Measurements from ENCODE around the gene THBS1. TPM values are rescaled to one million over a fixed set of nuclear protein-coding genes. Genes with fewer than 3 reads are reported as not detected.

The THBS1 gene
- total RNA-seq, 1 experiment from 2014 or later: 342 TPM

DNA sequence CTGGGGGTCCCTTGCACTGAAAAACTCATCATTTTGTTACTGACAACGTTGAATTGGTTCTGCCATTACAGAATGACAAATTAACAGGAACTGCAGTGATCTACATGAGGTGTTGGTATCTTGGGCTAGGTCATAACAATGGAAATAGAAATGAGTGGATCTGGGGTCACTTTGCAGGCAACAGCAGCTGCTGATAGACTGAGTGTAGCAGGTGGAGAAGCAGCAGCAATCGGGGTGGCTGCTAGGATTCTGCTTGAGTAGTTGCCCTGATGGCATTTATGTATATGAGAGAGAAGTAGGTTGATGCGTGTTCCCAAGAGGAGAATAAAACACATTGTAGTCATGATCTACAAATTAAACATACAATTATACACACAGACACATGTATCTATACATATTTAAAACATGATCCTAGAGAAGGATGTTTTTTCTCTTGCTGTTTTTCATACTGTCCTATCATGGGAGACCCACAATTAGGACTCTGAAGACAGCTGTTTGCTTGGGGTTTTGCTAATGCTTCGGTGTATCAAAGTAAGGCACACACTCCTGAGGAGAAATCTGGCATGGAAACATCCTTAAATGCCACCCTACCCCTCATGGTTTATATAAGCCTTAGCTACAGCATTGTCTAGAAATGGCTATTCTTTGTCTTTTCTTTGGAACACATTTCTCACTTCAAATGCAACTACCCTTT is 15.8 kb upstream of the THBS1 start:
- TF ChIP-seq, protein P1, sequence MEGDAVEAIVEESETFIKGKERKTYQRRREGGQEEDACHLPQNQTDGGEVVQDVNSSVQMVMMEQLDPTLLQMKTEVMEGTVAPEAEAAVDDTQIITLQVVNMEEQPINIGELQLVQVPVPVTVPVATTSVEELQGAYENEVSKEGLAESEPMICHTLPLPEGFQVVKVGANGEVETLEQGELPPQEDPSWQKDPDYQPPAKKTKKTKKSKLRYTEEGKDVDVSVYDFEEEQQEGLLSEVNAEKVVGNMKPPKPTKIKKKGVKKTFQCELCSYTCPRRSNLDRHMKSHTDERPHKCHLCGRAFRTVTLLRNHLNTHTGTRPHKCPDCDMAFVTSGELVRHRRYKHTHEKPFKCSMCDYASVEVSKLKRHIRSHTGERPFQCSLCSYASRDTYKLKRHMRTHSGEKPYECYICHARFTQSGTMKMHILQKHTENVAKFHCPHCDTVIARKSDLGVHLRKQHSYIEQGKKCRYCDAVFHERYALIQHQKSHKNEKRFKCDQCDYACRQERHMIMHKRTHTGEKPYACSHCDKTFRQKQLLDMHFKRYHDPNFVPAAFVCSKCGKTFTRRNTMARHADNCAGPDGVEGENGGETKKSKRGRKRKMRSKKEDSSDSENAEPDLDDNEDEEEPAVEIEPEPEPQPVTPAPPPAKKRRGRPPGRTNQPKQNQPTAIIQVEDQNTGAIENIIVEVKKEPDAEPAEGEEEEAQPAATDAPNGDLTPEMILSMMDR (IDR thresholded peaks at IDR 0.05; ENCODE audit: insufficient read depth in 1 of 2, low read depth in 1 of 2, low read length in 1 of 2, severe bottlenecking in 1 of 2, unreplicated experiment in 1 of 2): no peak
- Mint-ChIP-seq H3K9me3 (ENCODE audit: unreplicated experiment) (no peaks in the 10 kb centered on the region), H3K4me3 (ENCODE audit: unreplicated experiment) (no peak overlapping the region), H3K27me3 (ENCODE audit: insufficient read depth, unreplicated experiment) (no peaks in the 10 kb centered on the region), H3K4me1 (ENCODE audit: low read depth, unreplicated experiment) (no peaks in the 10 kb centered on the region), H3K36me3 (ENCODE audit: insufficient read depth, unreplicated experiment) (no peaks in the 10 kb centered on the region), H3K27ac (ENCODE audit: unreplicated experiment) (no peak overlapping the region)
- Histone ChIP-seq H3K9me3 (no peaks in the 10 kb centered on the region), H3K27me3 (replicated peaks; ENCODE audit: control insufficient read depth, insufficient read depth, low read length) (no peaks in the 10 kb centered on the region), H3K4me1 (no peaks in the 10 kb centered on the region), H3K4me3 (ENCODE audit: low read depth, low read length) (no peak overlapping the region), H3K36me3 (ENCODE audit: control insufficient read depth, insufficient read depth, low read length) (no peaks in the 10 kb centered on the region)
- POLR2A ChIA-PET: no interaction called here
- intact Hi-C loops (cut with micrococcal nuclease; ENCODE audit: unreplicated experiment): no loop called here
- DNase-seq: no peak
- BruUV-seq (replicated peaks): no TSS peak
- CTCF ChIA-PET: no interaction called here

DNA sequence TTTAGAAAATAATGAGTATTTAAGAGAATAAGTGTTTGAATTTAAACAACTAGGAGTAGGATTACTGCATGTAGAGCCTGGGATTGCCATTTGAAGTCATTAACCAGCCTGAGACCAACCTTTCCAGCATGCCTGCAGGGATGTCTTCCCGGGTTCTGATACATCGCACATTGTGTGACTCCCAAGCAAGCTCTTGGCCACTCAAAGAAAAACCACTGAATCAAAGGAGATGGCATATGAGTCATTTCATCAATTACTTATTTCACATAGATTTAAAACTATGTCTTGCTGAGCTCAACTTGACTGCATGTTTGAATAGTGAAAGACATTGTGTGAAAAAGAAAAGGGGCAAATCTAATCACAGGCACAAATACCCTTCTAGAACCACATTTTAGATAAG is 15.0 kb upstream of the THBS1 start:
- no peaks in the 10 kb centered on the region for H3K9me3 ChIP-seq
- CTCF ChIA-PET: no interaction called here
- H3K27ac Mint-ChIP-seq (ENCODE audit: unreplicated experiment): no peak overlapping the region
- BruUV-seq (replicated peaks): no TSS peak
- no peaks in the 10 kb centered on the region for H3K27me3 ChIP-seq (replicated peaks; ENCODE audit: control insufficient read depth, insufficient read depth, low read length)
- H3K4me3 ChIP-seq (ENCODE audit: low read depth, low read length): no peak overlapping the region
- H3K4me3 Mint-ChIP-seq (ENCODE audit: unreplicated experiment): no peak overlapping the region
- no peaks in the 10 kb centered on the region for H3K27me3 Mint-ChIP-seq (ENCODE audit: insufficient read depth, unreplicated experiment)
- DNase-seq: no peak
- no peaks in the 10 kb centered on the region for H3K9me3 Mint-ChIP-seq (ENCODE audit: unreplicated experiment)
- no peaks in the 10 kb centered on the region for H3K4me1 Mint-ChIP-seq (ENCODE audit: low read depth, unreplicated experiment)
- no peaks in the 10 kb centered on the region for H3K4me1 ChIP-seq
- TF ChIP-seq, protein P1 (IDR thresholded peaks at IDR 0.05; ENCODE audit: insufficient read depth in 1 of 2, low read depth in 1 of 2, low read length in 1 of 2, severe bottlenecking in 1 of 2, unreplicated experiment in 1 of 2): no peak
- H3K36me3 ChIP-seq (ENCODE audit: control insufficient read depth, insufficient read depth, low read length): no peaks in the 10 kb centered on the region
- no peaks in the 10 kb centered on the region for H3K36me3 Mint-ChIP-seq (ENCODE audit: insufficient read depth, unreplicated experiment)
- intact Hi-C loops (cut with micrococcal nuclease; ENCODE audit: unreplicated experiment): no loop called here
- POLR2A ChIA-PET: no interaction called here

DNA sequence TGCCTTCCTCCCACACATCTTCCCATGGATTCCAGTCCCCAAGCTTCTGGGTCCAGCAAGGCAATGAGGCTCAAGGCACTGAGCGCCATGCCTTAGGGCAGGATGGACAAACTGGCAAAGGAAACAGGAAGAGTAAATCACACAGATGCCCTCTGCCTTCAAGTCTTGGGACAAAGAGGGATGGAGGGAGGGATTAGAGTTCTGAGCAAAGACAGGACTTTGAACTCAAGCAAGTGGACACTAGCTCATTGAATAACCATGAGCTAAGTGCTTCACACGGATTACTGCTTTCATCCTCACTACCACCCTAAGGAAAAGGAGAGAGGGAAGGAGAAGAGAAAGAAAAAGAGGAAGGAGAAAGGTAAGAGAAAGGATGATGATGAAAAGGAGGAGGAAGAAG is 7.6 kb upstream of the THBS1 start:
- POLR2A ChIA-PET: no interaction called here

More for the DNA sequence above, 7.6 kb upstream of the THBS1 start:
- peaks cover 7% of the 10 kb centered on the region for H3K4me1 Mint-ChIP-seq (ENCODE audit: low read depth, unreplicated experiment)
- H3K4me3 ChIP-seq (ENCODE audit: low read depth, low read length): no peak overlapping the region
- H3K4me1 ChIP-seq: peaks cover 5% of the 10 kb centered on the region; the same call in 1 of the 2 replicates
- no peak for DNase-seq
- no peaks in the 10 kb centered on the region for H3K27me3 Mint-ChIP-seq (ENCODE audit: insufficient read depth, unreplicated experiment)
- H3K4me3 Mint-ChIP-seq (ENCODE audit: unreplicated experiment): no peak overlapping the region
- H3K36me3 Mint-ChIP-seq (ENCODE audit: insufficient read depth, unreplicated experiment): peaks cover 5% of the 10 kb centered on the region
- no peaks in the 10 kb centered on the region for H3K27me3 ChIP-seq (replicated peaks; ENCODE audit: control insufficient read depth, insufficient read depth, low read length)
- H3K9me3 ChIP-seq: no peaks in the 10 kb centered on the region
- peaks cover 7% of the 10 kb centered on the region for H3K9me3 Mint-ChIP-seq (ENCODE audit: unreplicated experiment)
- no peak overlapping the region for H3K27ac Mint-ChIP-seq (ENCODE audit: unreplicated experiment)
- H3K36me3 ChIP-seq (ENCODE audit: control insufficient read depth, insufficient read depth, low read length): no peaks in the 10 kb centered on the region
- intact Hi-C loops (cut with micrococcal nuclease; ENCODE audit: unreplicated experiment): no loop called here
- TF ChIP-seq, protein P1 (IDR thresholded peaks at IDR 0.05; ENCODE audit: insufficient read depth in 1 of 2, low read depth in 1 of 2, low read length in 1 of 2, severe bottlenecking in 1 of 2, unreplicated experiment in 1 of 2): no peak
- no TSS peak for BruUV-seq (replicated peaks)
- CTCF ChIA-PET: interaction anchor here (0.6 kb wide), 1 partner anchor 62 kb away, joined by 3 read pairs; no protein-coding TSS in a partner anchor

All from Caco-2 (cell line).